Measurements from ENCODE around the gene UVRAG. TPM values are rescaled to one million over a fixed set of nuclear protein-coding genes. Genes with fewer than 3 reads are reported as not detected.

UVRAG gene
- 8.5 and 12.5 TPM in 2 replicates for total RNA-seq

DNA sequence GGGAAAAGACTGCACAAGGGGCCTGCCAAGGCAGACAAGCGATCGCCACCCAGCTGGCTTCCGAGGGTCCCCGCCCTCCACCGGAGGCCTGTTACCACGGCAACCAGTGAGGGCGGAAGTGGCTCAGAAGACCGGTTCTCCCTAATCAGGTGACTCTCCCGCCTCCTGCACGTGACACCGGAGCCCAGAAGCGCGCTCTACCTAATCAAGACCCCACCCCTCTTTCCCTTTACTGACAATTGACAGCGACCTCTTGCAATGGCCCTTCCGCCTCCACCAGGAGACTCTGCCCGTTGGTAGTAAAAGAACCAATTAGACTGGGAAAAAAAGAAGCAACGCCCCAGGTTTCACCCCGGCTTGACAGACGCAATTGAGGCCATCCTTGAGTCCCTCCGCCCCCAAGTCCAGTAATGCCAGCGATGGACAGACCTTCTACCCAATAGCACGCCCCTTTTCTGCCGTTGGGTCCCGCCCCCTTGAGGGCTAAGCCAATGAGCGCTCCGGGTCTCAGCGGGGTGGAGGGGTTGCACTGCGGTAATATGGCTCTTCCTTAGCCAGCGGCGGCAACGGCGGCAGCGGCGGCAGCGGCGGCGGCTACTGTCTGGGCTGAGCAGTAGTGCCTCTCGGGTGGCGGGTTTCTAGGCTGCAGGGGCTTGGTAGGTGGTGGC lies at the start of gene UVRAG:
Gene UVRAG (plus strand): TSS at position 534 of the 668 bp plus-strand sequence. CDS start 198 bp downstream, outside the sequence.

DNA sequence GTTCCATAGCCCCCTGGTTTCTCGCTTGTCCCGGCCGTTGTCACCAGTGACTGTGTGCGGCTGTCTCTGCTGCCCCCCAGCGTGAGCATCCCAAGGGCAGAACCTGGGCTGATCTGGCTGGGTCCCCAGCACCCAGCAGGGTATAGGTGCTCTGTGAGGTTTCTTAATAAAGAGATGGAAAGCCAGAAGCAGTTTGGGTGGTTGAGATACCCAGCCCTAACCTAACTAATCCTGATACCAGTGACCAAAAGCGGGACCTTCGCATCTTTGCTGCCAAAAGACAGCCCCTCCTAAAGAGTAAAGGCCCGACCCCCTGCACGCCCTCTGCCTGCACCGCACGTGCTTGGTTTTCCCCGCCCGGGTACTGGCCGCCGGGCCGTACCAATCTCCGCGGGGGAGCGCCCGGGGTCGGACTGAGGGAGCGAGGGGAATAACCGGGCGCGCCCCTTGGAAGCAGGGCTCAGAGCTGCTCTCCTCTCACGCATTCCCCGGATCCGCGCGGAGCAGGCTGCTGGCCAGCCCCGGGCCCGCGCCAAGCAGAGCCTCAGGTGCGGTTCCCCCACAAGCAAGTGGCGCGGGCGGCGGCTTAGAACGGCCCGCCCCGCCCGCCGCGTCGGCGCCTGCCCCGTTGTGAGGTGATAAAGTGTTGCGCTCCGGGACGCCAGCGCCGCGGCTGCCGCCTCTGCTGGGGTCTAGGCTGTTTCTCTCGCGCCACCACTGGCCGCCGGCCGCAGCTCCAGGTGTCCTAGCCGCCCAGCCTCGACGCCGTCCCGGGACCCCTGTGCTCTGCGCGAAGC lies 46.7 kb upstream of the UVRAG start, which contains the start of gene DGAT2:
Gene DGAT2 (plus strand): TSS at position 667 of the 797 bp plus-strand sequence. CDS start 214 bp downstream, outside the sequence.

Other genes starting within 250 kb of the UVRAG start
- 0.39 and 0.72 TPM in 2 replicates for gene MAP6, start 146.2 kb upstream of the UVRAG start, total RNA-seq
- not detected in 2 replicates for gene MOGAT2, start 97.4 kb upstream of the UVRAG start, total RNA-seq
- gene DGAT2, start 46.4 kb upstream of the UVRAG start, total RNA-seq = 0.64 and 1.8 TPM in 2 replicates

All from epithelial cell of alveolus of lung (primary cell).